ENCODE measurements around the gene TUBB4A.

Gene TUBB4A

DNA sequence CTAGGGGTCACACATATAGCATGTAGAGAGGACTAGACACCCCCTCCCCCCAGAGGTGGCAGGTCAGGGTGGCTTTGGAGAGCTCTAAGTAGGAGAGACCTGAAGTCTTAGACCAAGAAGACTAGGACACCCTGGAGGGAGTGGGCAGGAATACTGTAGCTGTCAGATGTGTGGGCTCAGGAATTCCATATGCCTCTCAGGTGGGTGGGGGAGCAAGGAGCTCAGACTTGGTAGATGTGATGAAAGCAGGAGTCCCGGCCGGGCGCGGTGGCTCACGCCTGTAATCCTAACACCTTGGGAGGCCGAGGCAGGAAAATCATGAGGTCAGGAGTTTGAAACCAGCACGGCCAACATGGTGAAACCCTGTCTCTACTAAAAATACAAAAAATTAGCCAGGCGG is 36.4 kb downstream of the TUBB4A start:
- DNase-seq, result no peak

DNA sequence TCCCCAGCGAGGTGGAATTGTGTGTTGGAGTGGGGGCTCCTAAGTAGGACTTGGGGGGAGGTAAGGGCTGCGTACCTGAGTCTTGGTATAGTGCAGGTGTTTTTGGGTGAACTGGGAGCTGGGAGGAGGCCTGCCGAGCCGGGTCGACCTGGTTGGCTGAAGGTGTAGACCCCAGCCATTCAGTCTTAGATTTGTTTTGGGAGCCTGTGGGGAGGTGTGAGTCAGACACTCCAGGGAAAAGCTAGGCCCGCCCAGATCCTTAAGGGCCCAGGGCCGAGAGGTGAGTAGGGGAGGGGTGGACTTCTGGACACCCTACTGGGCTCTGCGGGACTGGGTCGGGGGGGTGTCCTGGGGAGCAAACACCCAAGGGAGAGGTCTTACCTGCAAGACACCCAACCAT is 37.1 kb downstream of the TUBB4A start:
- DNase-seq, result no peak

DNA sequence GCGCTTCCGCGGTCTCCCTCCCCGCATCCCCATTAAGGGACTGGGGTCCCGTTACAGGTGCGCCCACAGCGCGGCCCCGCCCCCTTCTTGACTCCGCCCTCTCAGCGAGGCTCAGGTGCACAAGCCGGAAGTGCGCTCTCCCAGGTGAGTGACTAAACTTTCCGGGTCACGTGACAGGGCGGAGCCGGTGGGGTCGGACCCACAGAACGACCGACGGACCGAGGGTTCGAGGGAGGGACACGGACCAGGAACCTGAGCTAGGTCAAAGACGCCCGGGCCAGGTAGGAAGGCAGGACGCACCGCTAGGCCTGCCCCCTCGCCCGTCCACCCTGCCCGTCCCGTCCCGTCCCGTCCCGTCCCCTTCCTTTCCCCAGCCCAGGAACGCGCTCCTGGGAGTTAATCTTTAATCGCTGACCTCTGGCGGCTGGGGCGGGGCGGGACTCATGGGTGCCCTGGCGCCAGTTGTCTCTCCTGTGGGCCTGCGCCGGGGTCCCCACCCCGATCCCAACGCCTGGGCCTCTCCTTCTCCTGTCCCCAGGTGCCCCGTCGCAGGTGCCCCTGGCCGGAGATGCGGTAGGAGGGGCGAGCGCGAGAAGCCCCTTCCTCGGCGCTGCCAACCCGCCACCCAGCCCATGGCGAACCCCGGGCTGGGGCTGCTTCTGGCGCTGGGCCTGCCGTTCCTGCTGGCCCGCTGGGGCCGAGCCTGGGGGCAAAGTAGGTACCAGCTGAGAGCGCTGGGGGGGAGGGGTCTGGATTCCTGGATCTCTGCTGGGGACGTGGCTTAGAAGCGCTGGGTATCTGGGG is 37.8 kb downstream of the TUBB4A start, which contains the start of gene CRB3:
Gene CRB3, plus strand, starts transcription at position 202 of the 804 bp plus-strand sequence. Its CDS starts 431 bp downstream, at position 633.
- DNase-seq, result peak in 1 of 5 experiments; percentile 40

GRCh38 chr19:6460099-6460884 is 41.8 kb downstream of the TUBB4A start:
- peak; percentile 86 to 99 (median 94) for DNase-seq

DNA sequence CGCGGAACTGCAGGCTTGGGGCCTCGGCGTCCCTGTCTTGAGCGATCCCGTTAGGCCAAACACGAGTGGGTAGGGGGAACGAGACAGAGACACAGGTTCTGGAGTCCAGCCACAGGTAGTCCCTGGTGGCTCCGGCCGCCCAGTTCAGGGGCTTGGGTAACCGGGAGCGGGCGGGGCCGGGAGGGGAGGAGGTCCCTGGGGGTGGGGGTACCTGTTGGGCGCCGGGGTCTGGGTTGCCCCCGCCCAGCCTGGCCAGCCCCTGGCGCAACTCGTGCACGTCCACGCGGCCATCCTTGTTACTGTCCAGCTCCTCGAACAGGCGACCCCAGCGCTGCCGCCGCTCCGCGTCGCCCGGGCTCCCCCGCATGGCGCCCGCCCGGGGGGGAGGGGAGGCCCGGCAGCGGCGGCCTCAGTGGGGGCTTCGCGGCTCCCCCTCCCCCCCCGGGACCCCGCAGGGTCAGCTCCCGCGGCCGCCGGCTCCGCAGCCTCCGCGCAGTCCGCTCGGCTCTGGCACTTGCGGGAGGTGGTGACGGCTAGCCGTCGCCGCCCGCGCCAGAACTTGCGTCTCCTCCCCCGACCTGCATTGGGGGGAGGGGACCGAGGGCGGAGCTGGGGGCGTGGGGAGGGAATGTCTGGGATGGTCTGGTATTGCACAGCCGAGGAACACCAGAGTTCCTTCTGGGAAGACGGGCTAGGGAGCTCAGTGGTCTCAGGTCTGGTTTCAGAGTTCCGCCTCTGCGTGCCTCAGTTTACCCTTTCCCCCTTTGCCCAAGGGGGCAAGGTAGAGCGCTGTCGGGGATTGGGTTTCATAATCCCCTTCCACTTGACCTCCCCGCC is 42.6 kb downstream of the TUBB4A start, which contains the start of gene SLC25A23:
Gene SLC25A23, minus strand, starts transcription at position 531 of the 837 bp plus-strand sequence. Its CDS starts 164 bp downstream, at position 367.
- DNase-seq, result peak; percentile 27 to 84 (median 29)

DNA sequence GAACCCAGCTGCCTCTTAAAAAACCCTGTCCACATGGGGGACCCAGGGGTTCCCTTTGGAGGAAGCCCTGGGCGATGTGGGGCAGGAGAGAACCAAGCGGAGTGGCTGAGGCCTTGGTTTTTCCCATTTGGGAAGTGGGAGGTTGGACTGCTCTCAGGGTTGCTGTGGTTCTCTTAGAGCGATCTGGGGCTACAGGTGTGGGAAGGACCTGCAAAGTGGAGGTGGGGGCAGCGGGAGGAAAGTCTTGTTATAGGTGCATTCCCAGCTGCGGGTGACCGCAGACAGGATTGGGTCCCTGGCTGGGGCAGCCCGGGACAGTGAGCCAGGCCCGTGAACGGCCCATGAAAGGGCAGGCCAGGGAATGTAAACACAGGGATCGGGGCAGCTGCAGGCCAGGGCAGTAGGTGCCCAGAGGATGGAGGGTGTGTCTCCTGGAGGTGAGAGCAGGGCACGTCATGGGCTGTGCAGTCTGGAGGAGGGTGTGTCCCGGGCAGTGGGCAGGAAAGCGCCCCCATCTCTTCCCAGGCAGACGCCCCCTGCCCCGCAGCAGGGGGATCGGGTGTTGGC is 43.3 kb downstream of the TUBB4A start:
- no peak for DNase-seq

DNA sequence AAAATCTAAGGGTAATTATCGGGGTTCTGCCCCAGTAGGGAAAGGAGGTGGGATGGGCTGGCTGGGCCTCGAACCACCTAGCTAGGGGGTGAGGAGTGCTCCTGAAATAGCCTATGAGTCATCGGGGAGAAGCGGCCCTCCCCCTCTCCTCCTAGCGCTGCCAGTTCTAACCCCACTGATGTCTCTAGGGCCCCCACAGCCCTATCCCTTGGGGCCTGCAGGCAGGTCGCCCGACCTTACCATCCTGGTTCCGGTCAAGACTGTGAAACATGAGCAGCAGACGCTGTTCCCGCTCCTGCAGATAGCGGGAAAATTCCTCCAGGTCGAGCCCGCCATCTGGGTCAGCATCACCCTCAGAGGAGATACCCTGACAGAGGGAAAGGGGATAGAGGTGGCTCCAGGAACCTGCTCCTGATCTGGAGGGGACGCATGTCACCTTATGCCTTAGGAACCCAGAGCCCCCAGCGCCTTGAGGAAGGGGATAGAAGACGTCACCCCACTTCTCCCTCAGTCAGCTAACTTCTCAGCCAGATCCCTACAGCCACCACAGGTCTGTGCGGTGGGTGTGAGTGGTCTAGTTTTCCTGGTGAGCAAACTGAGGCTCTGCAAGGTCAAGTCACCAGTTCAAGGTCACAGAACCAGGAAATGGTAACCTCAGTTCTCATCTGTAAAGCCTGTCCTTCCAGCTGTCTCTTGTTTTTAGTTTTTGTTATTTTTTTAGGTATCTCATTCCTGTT is 44.0 kb downstream of the TUBB4A start:
- no peak for DNase-seq

GRCh38 chr19:6455924-6456323 is 46.2 kb downstream of the TUBB4A start:
- DNase-seq, result no peak

DNA sequence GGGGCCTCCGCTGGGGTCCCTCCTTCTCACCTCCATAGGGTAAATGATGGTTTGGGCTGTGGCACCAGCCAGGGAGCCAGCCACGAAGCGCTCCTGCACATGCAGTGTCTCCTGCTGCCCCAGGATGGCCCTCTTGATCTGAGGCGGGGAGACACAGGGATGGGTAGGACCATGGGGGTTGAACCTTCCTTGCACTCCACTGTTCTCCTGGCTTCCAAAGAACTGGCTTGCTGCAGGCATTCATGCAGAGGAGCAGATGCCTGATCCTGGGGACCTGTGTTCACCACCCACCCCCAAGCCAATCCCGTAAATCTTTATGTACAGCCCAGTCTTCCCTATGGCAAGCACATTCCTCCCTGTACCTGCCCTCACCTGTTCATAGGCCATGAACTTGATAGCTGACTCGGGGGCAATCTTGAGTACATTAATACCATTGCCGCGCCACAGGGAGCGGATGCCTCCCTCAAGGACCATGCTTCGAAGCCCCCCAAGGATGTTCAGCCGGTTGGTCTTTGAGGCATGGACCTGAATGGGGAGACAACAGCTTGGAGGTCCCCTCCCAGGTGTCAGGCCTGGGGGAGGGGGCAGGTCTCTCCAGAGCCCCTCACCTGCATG is 48.1 kb downstream of the TUBB4A start:
- no peak for DNase-seq

GRCh38 chr19:6452899-6453298 is 49.2 kb downstream of the TUBB4A start:
- DNase-seq, result no peak

- no peak for DNase-seq
These were observed 49.9 kb downstream of the TUBB4A start for GRCh38 chr19:6452223-6452614.

- no peak for DNase-seq
These were observed 50.4 kb downstream of the TUBB4A start for GRCh38 chr19:6451583-6452222.

GRCh38 chr19:6450166-6450565 is 51.9 kb downstream of the TUBB4A start:
- no peak for DNase-seq

DNA sequence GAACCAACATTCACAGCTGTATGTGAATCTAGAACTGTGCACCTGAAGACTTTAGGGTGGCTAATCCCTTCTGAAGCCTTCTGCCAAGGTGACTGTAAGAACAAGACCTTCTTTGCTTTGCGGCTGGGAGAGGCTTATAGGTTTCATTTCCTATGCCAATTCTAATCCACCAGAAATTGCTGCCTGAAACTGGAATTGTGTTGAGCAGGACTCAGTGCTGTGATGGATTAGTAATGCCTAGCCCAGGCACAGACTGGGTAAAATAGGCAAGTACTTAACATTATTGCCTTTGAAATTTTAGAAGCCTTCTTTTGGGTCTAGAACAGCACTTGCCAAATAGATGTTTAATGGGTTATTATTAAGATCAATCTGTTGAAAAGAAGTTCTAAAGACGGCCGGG is 54.1 kb downstream of the TUBB4A start:
- DNase-seq, result no peak

GRCh38 chr19:6446452-6446851 is 55.7 kb downstream of the TUBB4A start:
- DNase-seq, result no peak

All from T-helper 2 cell (primary cell).